ENCODE results near the gene PRMT3.
A peak's percentile ranks its signal among the peaks of the same experiment; 100 is the strongest.

- peak; percentile 29 to 32 (median 31) for TF ChIP-seq CTCF (IDR thresholded peaks at IDR 0.05)
- TF ChIP-seq POLR2A (IDR thresholded peaks at IDR 0.05) = no peak
Observed at GRCh38 chr11:20355221-20356219, 32.0 kb upstream of the PRMT3 start.

All from breast epithelium (tissue), 3 donors.